Osteoblast (primary cell): ENCODE measurements around the gene FERMT3. TPM values are rescaled to one million over a fixed set of nuclear protein-coding genes. Genes with fewer than 3 reads are reported as not detected.

Experiments used
- DNase-seq: peaks from one replicate; pipeline ENCODE4 v3.0.0; 2011; ENCODE audit warnings: low spot score, mixed read lengths; ENCODE audit not compliant: insufficient read length; ENCODE audit errors: missing footprints
- H2AFZ ChIP-seq: 2 replicates; pipeline ENCODE4 v1.6.0; 2011; ENCODE audit warnings: mild to moderate bottlenecking, low read length
- H3K27ac ChIP-seq: 2 replicates; pipeline ENCODE4 v1.5.1; 2011; ENCODE audit warnings: mild to moderate bottlenecking, low read depth, low read length, moderate library complexity
- H3K27me3 ChIP-seq: 2 replicates; pipeline ENCODE4 v1.6.0; 2012; ENCODE audit warnings: mild to moderate bottlenecking, control low read depth, inconsistent platforms, low read length, moderate library complexity; ENCODE audit not compliant: insufficient read depth
- H3K36me3 ChIP-seq: 2 replicates; pipeline ENCODE4 v1.5.1; 2011; ENCODE audit warnings: mild to moderate bottlenecking, low read length, control low read depth, moderate library complexity; ENCODE audit not compliant: insufficient read depth
- H3K4me1 ChIP-seq: 2 replicates; pipeline ENCODE4 v1.5.1; 2011; ENCODE audit warnings: mild to moderate bottlenecking, low read length, control low read depth, moderate library complexity; ENCODE audit not compliant: insufficient read depth
- H3K4me2 ChIP-seq: 2 replicates; pipeline ENCODE4 v1.6.0; 2011; ENCODE audit warnings: mild to moderate bottlenecking, low read length; ENCODE audit not compliant: insufficient read depth
- H3K4me3 ChIP-seq: fragments of 200-600 bp; sonication (generic); 3 replicates; pipeline ENCODE4 v1.5.1; 2012; ENCODE audit warnings: mild to moderate bottlenecking, low read length, inconsistent platforms; ENCODE audit not compliant: insufficient read depth
- H3K79me2 ChIP-seq: 2 replicates; pipeline ENCODE4 v1.6.0; 2012; ENCODE audit warnings: mild to moderate bottlenecking, low read length, control low read depth, inconsistent platforms; ENCODE audit not compliant: insufficient read depth
- H3K9me3 ChIP-seq: 2 replicates; pipeline ENCODE4 v1.5.1; 2011; ENCODE audit warnings: low read depth, low read length, control low read depth
- H4K20me1 ChIP-seq: 2 replicates; pipeline ENCODE4 v1.6.0; 2012; ENCODE audit warnings: mild to moderate bottlenecking, low read length, control low read depth; ENCODE audit not compliant: insufficient read depth
- CTCF ChIP-seq: IDR thresholded peaks from 2 replicates; pipeline ENCODE4 v1.5.1; 2011; ENCODE audit warnings: mild to moderate bottlenecking, low read depth, low read length, moderate library complexity; ENCODE audit errors: extremely low read depth
- total RNA-seq: library from RNA; depleted of rRNA; stranded (reverse); fragments of >200 nt; gene quantifications from 2 replicates; pipeline ENCODE4 v1.2.3, GENCODE V29; 2012

FERMT3 gene
- total RNA-seq, 1 donor, result 1.1 TPM

GRCh38 chr11:64250415-64251015 lies 44.0 kb downstream of the FERMT3 start:
- Histone ChIP-seq H3K27ac (no peak overlapping the region), H3K36me3 (peaks cover 8% of the 10 kb centered on the region), H3K27me3 (no peaks in the 10 kb centered on the region), H4K20me1 (peaks cover 4% of the 10 kb centered on the region), H3K9me3 (no peaks in the 10 kb centered on the region), H2AFZ (peak overlapping the region; percentile 89), H3K4me3 (peak overlapping the region; percentile 91), H3K4me2 (peak overlapping the region; percentile 89), H3K79me2 (peaks cover 37% of the 10 kb centered on the region), H3K4me1 (peaks cover 12% of the 10 kb centered on the region)
- TF ChIP-seq CTCF, result no peak
- peak; percentile 95 for DNase-seq

GRCh38 chr11:64251016-64251752 lies 44.7 kb downstream of the FERMT3 start, which contains the start of gene PLCB3:
PLCB3 (plus strand) TSS chr11:64251530; CDS start chr11:64251650, 120 bp downstream.
- Histone ChIP-seq H2AFZ (peak within 1 kb of the TSS; percentile 89), H4K20me1 (no peaks in the 10 kb centered on the region), H3K79me2 (peaks cover 30% of the 10 kb centered on the region), H3K4me3 (peak within 1 kb of the TSS; percentile 91), H3K4me2 (peak within 1 kb of the TSS; percentile 98), H3K36me3 (peaks cover 15% of the 10 kb centered on the region), H3K4me1 (peaks cover 11% of the 10 kb centered on the region), H3K27me3 (no peaks in the 10 kb centered on the region), H3K9me3 (no peaks in the 10 kb centered on the region), H3K27ac (peak within 1 kb of the TSS; percentile 58)
- peak; percentile 49 for TF ChIP-seq CTCF
- peak; percentile 99 for DNase-seq

GRCh38 chr11:64251753-64252002 lies 45.2 kb downstream of the FERMT3 start:
- Histone ChIP-seq H2AFZ (peak overlapping the region; percentile 63), H3K27me3 (no peaks in the 10 kb centered on the region), H3K27ac (peak overlapping the region; percentile 58), H3K9me3 (no peaks in the 10 kb centered on the region), H3K79me2 (peaks cover 30% of the 10 kb centered on the region), H3K4me3 (peak overlapping the region; percentile 91), H3K4me1 (peaks cover 11% of the 10 kb centered on the region), H3K36me3 (peaks cover 19% of the 10 kb centered on the region), H4K20me1 (no peaks in the 10 kb centered on the region), H3K4me2 (peak overlapping the region; percentile 98)
- TF ChIP-seq CTCF, result no peak
- no peak for DNase-seq
